Measurements from ENCODE around the gene KCNK7.
"Not testable (repeated sequence)": the region's sequence is repeated elsewhere in the genome, so short reads cannot be mapped to it uniquely, and the experiment has no call there.

Gene KCNK7

GRCh38 chr11:65595543-65596281, at the start of gene KCNK7:
Gene KCNK7 (minus strand): TSS chr11:65595800. CDS start chr11:65595772, 28 bp downstream.
- Histone ChIP-seq H3K4me3 (ENCODE audit: low read length in 2 of 2) (no peak within 1 kb of the TSS), H3K36me3 (ENCODE audit: control insufficient read depth in 2 of 2, insufficient read depth in 2 of 2, low read length in 2 of 2) (peaks cover 28 to 31% of the 10 kb centered on the region in 2 donors), H3K27me3 (ENCODE audit: control insufficient read depth in 1 of 2, insufficient read depth in 2 of 2, low read length in 2 of 2) (no peaks in the 10 kb centered on the region), H3K9me3 (ENCODE audit: control insufficient read depth in 2 of 2, low read length in 2 of 2) (no peaks in the 10 kb centered on the region), H3K4me1 (ENCODE audit: control insufficient read depth, insufficient read depth, low read length) (peaks cover 28% of the 10 kb centered on the region), H3K27ac (ENCODE audit: low read length) (peak within 1 kb of the TSS; percentile 11), H3K9ac (ENCODE audit: low read length in 2 of 2) (no peak within 1 kb of the TSS)

- no peaks in the 10 kb centered on the region for H3K27me3 ChIP-seq (ENCODE audit: control insufficient read depth in 1 of 2, insufficient read depth in 2 of 2, low read length in 2 of 2)
- peaks cover 32% of the 10 kb centered on the region for H3K4me1 ChIP-seq (ENCODE audit: control insufficient read depth, insufficient read depth, low read length)
- H3K4me3 ChIP-seq (ENCODE audit: low read length in 2 of 2): no peak overlapping the region
- H3K36me3 ChIP-seq (ENCODE audit: control insufficient read depth in 2 of 2, insufficient read depth in 2 of 2, low read length in 2 of 2): peaks cover 1 to 13% of the 10 kb centered on the region in 2 donors
- H3K9ac ChIP-seq (ENCODE audit: low read length in 2 of 2): no peak overlapping the region
- no peak overlapping the region for H3K27ac ChIP-seq (ENCODE audit: low read length)
- H3K9me3 ChIP-seq (ENCODE audit: control insufficient read depth in 2 of 2, low read length in 2 of 2): no peaks in the 10 kb centered on the region
These were observed 49.2 kb upstream of the KCNK7 start for GRCh38 chr11:65644837-65645236.

GRCh38 chr11:65643971-65644370, 48.4 kb upstream of the KCNK7 start:
- H3K36me3 ChIP-seq (ENCODE audit: control insufficient read depth in 2 of 2, insufficient read depth in 2 of 2, low read length in 2 of 2): peaks cover 4 to 12% of the 10 kb centered on the region in 2 donors
- H3K27ac ChIP-seq (ENCODE audit: low read length): no peak overlapping the region
- H3K4me3 ChIP-seq (ENCODE audit: low read length in 2 of 2): no peak overlapping the region
- no peak overlapping the region for H3K9ac ChIP-seq (ENCODE audit: low read length in 2 of 2)
- H3K27me3 ChIP-seq (ENCODE audit: control insufficient read depth in 1 of 2, insufficient read depth in 2 of 2, low read length in 2 of 2): no peaks in the 10 kb centered on the region
- no peaks in the 10 kb centered on the region for H3K9me3 ChIP-seq (ENCODE audit: control insufficient read depth in 2 of 2, low read length in 2 of 2)
- H3K4me1 ChIP-seq (ENCODE audit: control insufficient read depth, insufficient read depth, low read length): peaks cover 33% of the 10 kb centered on the region

GRCh38 chr11:65642014-65642671, 46.5 kb upstream of the KCNK7 start:
- Histone ChIP-seq H3K4me1 (ENCODE audit: control insufficient read depth, insufficient read depth, low read length) (peaks cover 41% of the 10 kb centered on the region), H3K27ac (ENCODE audit: low read length) (no peak overlapping the region), H3K27me3 (ENCODE audit: control insufficient read depth in 1 of 2, insufficient read depth in 2 of 2, low read length in 2 of 2) (no peaks in the 10 kb centered on the region), H3K9me3 (ENCODE audit: control insufficient read depth in 2 of 2, low read length in 2 of 2) (no peaks in the 10 kb centered on the region), H3K9ac (ENCODE audit: low read length in 2 of 2) (no peak overlapping the region), H3K4me3 (ENCODE audit: low read length in 2 of 2) (no peak overlapping the region), H3K36me3 (ENCODE audit: control insufficient read depth in 2 of 2, insufficient read depth in 2 of 2, low read length in 2 of 2) (peaks cover 4 to 10% of the 10 kb centered on the region in 2 donors)

GRCh38 chr11:65641297-65642013, 45.9 kb upstream of the KCNK7 start:
- Histone ChIP-seq H3K36me3 (ENCODE audit: control insufficient read depth in 2 of 2, insufficient read depth in 2 of 2, low read length in 2 of 2) (peaks cover 7 to 14% of the 10 kb centered on the region in 2 donors), H3K27ac (ENCODE audit: low read length) (no peak overlapping the region), H3K9ac (ENCODE audit: low read length in 2 of 2) (no peak overlapping the region), H3K9me3 (ENCODE audit: control insufficient read depth in 2 of 2, low read length in 2 of 2) (no peaks in the 10 kb centered on the region), H3K4me1 (ENCODE audit: control insufficient read depth, insufficient read depth, low read length) (peaks cover 42% of the 10 kb centered on the region), H3K27me3 (ENCODE audit: control insufficient read depth in 1 of 2, insufficient read depth in 2 of 2, low read length in 2 of 2) (no peaks in the 10 kb centered on the region), H3K4me3 (ENCODE audit: low read length in 2 of 2) (no peak overlapping the region)

- Histone ChIP-seq H3K4me1 (ENCODE audit: control insufficient read depth, insufficient read depth, low read length) (peaks cover 42% of the 10 kb centered on the region), H3K9ac (ENCODE audit: low read length in 2 of 2) (peak overlapping the region in 1 of 2 donors; percentile 13), H3K36me3 (ENCODE audit: control insufficient read depth in 2 of 2, insufficient read depth in 2 of 2, low read length in 2 of 2) (peaks cover 12 to 17% of the 10 kb centered on the region in 2 donors), H3K4me3 (ENCODE audit: low read length in 2 of 2) (no peak overlapping the region), H3K27ac (ENCODE audit: low read length) (no peak overlapping the region), H3K9me3 (ENCODE audit: control insufficient read depth in 2 of 2, low read length in 2 of 2) (no peaks in the 10 kb centered on the region), H3K27me3 (ENCODE audit: control insufficient read depth in 1 of 2, insufficient read depth in 2 of 2, low read length in 2 of 2) (no peaks in the 10 kb centered on the region)
These were observed 45.1 kb upstream of the KCNK7 start for GRCh38 chr11:65640483-65641296.

GRCh38 chr11:65639623-65640482, 44.3 kb upstream of the KCNK7 start:
- Histone ChIP-seq H3K27me3 (ENCODE audit: control insufficient read depth in 1 of 2, insufficient read depth in 2 of 2, low read length in 2 of 2) (no peaks in the 10 kb centered on the region), H3K36me3 (ENCODE audit: control insufficient read depth in 2 of 2, insufficient read depth in 2 of 2, low read length in 2 of 2) (peaks cover 18 to 20% of the 10 kb centered on the region in 2 donors), H3K4me1 (ENCODE audit: control insufficient read depth, insufficient read depth, low read length) (peaks cover 39% of the 10 kb centered on the region), H3K9ac (ENCODE audit: low read length in 2 of 2) (peak overlapping the region; percentile 13), H3K9me3 (ENCODE audit: control insufficient read depth in 2 of 2, low read length in 2 of 2) (no peaks in the 10 kb centered on the region), H3K27ac (ENCODE audit: low read length) (no peak overlapping the region), H3K4me3 (ENCODE audit: low read length in 2 of 2) (peak overlapping the region; percentile 31 to 35)

- H3K36me3 ChIP-seq (ENCODE audit: control insufficient read depth in 2 of 2, insufficient read depth in 2 of 2, low read length in 2 of 2): peaks cover 25% of the 10 kb centered on the region in 2 donors
- H3K9me3 ChIP-seq (ENCODE audit: control insufficient read depth in 2 of 2, low read length in 2 of 2); H3K27ac ChIP-seq (ENCODE audit: low read length); H3K4me3 ChIP-seq (ENCODE audit: low read length in 2 of 2); H3K9ac ChIP-seq (ENCODE audit: low read length in 2 of 2); H3K27me3 ChIP-seq (ENCODE audit: control insufficient read depth in 1 of 2, insufficient read depth in 2 of 2, low read length in 2 of 2): not testable (repeated sequence)
- H3K4me1 ChIP-seq (ENCODE audit: control insufficient read depth, insufficient read depth, low read length): peaks cover 39% of the 10 kb centered on the region
These were observed 43.6 kb upstream of the KCNK7 start for GRCh38 chr11:65639228-65639597.

GRCh38 chr11:65637794-65638419, 42.3 kb upstream of the KCNK7 start, which contains the start of gene SIPA1:
Gene SIPA1 (plus strand): TSS chr11:65638101. CDS start chr11:65640922, 2,821 bp downstream.
- Histone ChIP-seq H3K4me1 (ENCODE audit: control insufficient read depth, insufficient read depth, low read length) (peaks cover 39% of the 10 kb centered on the region), H3K36me3 (ENCODE audit: control insufficient read depth in 2 of 2, insufficient read depth in 2 of 2, low read length in 2 of 2) (peaks cover 21 to 28% of the 10 kb centered on the region in 2 donors), H3K4me3 (ENCODE audit: low read length in 2 of 2) (peak within 1 kb of the TSS; percentile 51 to 87), H3K9me3 (ENCODE audit: control insufficient read depth in 2 of 2, low read length in 2 of 2) (no peaks in the 10 kb centered on the region), H3K27ac (ENCODE audit: low read length) (peak within 1 kb of the TSS; percentile 79), H3K9ac (ENCODE audit: low read length in 2 of 2) (peak within 1 kb of the TSS; percentile 59 to 75), H3K27me3 (ENCODE audit: control insufficient read depth in 1 of 2, insufficient read depth in 2 of 2, low read length in 2 of 2) (no peaks in the 10 kb centered on the region)
